Prostate gland (tissue), 2 donors: Measurements from ENCODE around the gene DHX34.

Experiments
- POLR2A ChIP-seq: fragments of 450-650 bp; IDR thresholded peaks from one replicate; pipeline ENCODE4 v1.6.1; 2016; ENCODE audit warnings: antibody characterized with exemption, mild to moderate bottlenecking
- TF ChIP-seq, protein P1 (sequence below), 4 experiments: fragments of 200-600 bp in 2 of 4; fragments of 450-650 bp in 2 of 4; sonication (generic) in 2 of 4; IDR thresholded peaks; 1 replicate in 3 of 4; 2 replicates in 1 of 4; pipeline ENCODE4 v1.5.1; 2016 to 2019; ENCODE audit warnings: antibody characterized with exemption in 4 of 4, mild to moderate bottlenecking in 2 of 4, moderate library complexity in 2 of 4

DNA sequence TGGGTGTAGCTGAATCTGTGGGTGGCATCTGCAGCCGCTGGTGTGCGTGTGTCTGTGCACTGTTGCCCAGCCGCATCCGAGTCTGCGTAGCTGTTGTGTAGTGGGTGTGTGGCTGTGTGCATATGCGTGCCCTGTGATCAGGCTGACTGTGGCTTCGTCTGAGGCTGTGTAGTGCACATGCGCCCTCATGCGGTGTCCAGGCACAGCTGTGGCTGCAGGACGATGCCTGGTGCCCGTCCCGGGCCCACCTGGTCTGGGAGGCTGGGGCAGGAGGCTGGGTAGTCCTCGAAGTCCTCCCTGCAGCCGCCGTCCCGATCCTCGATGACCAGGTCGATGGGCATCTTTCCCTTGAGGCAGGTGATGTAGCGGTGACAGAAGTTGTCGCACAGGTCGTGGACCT, 65.4 kb downstream of the DHX34 start:
- TF ChIP-seq, protein P1, sequence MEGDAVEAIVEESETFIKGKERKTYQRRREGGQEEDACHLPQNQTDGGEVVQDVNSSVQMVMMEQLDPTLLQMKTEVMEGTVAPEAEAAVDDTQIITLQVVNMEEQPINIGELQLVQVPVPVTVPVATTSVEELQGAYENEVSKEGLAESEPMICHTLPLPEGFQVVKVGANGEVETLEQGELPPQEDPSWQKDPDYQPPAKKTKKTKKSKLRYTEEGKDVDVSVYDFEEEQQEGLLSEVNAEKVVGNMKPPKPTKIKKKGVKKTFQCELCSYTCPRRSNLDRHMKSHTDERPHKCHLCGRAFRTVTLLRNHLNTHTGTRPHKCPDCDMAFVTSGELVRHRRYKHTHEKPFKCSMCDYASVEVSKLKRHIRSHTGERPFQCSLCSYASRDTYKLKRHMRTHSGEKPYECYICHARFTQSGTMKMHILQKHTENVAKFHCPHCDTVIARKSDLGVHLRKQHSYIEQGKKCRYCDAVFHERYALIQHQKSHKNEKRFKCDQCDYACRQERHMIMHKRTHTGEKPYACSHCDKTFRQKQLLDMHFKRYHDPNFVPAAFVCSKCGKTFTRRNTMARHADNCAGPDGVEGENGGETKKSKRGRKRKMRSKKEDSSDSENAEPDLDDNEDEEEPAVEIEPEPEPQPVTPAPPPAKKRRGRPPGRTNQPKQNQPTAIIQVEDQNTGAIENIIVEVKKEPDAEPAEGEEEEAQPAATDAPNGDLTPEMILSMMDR (IDR thresholded peaks at IDR 0.05): no peak
- TF ChIP-seq POLR2A: no peak
